B cell (primary cell): ENCODE measurements around the gene PRRG1.

Experiments
- EZH2 ChIP-seq: IDR thresholded peaks from 2 replicates; pipeline ENCODE4 v1.6.1; 2012; ENCODE audit warnings: borderline replicate concordance, low read depth, mild to moderate bottlenecking, moderate library complexity, low read length; ENCODE audit not compliant: insufficient read depth, poor library complexity, severe bottlenecking
- TF ChIP-seq, protein P1 (sequence below): fragments of 200-600 bp; IDR thresholded peaks from one replicate; pipeline ENCODE4 v1.8.0; 2022; ENCODE audit warnings: antibody characterized with exemption, mild to moderate bottlenecking

DNA sequence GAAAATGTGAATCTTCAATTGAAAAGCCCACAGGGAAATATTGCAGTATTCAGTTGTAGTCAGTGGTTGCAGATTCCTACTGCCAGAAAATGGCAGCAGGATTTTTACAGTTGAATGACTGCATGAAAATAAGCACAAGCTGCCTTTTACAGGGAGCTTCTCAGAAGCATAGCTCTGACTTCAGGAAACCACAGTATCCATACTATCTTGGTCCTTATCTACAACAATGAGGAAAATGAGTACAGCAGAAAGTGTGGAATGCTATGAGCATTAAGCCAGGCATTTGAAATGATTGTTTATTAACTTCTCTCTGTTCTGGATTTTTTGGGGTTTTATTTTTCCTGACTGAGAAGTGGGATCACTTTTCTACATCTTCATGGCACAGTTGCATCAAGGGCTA is 34.6 kb upstream of the PRRG1 start:
- TF ChIP-seq EZH2 = no peak
- TF ChIP-seq, protein P1, sequence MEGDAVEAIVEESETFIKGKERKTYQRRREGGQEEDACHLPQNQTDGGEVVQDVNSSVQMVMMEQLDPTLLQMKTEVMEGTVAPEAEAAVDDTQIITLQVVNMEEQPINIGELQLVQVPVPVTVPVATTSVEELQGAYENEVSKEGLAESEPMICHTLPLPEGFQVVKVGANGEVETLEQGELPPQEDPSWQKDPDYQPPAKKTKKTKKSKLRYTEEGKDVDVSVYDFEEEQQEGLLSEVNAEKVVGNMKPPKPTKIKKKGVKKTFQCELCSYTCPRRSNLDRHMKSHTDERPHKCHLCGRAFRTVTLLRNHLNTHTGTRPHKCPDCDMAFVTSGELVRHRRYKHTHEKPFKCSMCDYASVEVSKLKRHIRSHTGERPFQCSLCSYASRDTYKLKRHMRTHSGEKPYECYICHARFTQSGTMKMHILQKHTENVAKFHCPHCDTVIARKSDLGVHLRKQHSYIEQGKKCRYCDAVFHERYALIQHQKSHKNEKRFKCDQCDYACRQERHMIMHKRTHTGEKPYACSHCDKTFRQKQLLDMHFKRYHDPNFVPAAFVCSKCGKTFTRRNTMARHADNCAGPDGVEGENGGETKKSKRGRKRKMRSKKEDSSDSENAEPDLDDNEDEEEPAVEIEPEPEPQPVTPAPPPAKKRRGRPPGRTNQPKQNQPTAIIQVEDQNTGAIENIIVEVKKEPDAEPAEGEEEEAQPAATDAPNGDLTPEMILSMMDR = no peak
